Activated CD4-positive, alpha-beta memory T cell treated with anti-CD3 and anti-CD28 coated beads, Interleukin-2, amount 10 ng/mL, durations not matched to agents 7 days and 5 days (primary cell): ENCODE measurements around the gene DISP2. TPM values are rescaled to one million over a fixed set of nuclear protein-coding genes. Genes with fewer than 3 reads are reported as not detected.

Experiments
- CTCF ChIA-PET: fragments of 350-600 bp; sonication (Branson Sonifier 250); formaldehyde crosslinking; loops from one replicate; lab custom pipeline; 2021; ENCODE audit warnings: antibody characterized with exemption, inconsistent platforms; lab: Charles Lee
- POLR2A ChIA-PET: fragments of 350-600 bp; sonication (Branson Sonifier 250); formaldehyde crosslinking; loops from one replicate; lab custom pipeline; 2021; ENCODE audit warnings: antibody characterized with exemption; lab: Charles Lee
- DNase-seq: peaks from one replicate; pipeline ENCODE4 v3.0.0-alpha.2; 2020
- H3K27ac Mint-ChIP-seq: one replicate; pipeline ENCODE4 v1.8.0; 2021; ENCODE audit warnings: mild to moderate bottlenecking, mixed read lengths
- H3K27me3 Mint-ChIP-seq: one replicate; pipeline ENCODE4 v1.8.0; 2021; ENCODE audit warnings: mixed read lengths
- H3K36me3 Mint-ChIP-seq: one replicate; pipeline ENCODE4 v1.8.0; 2021; ENCODE audit warnings: low read depth, mixed read lengths
- H3K4me1 Mint-ChIP-seq: one replicate; pipeline ENCODE4 v1.8.0; 2021; ENCODE audit warnings: mixed read lengths
- H3K4me3 Mint-ChIP-seq: one replicate; pipeline ENCODE4 v1.8.0; 2021; ENCODE audit warnings: mild to moderate bottlenecking, mixed read lengths
- H3K9me3 Mint-ChIP-seq: one replicate; pipeline ENCODE4 v1.8.0; 2021; ENCODE audit warnings: mixed read lengths
- total RNA-seq, 2 experiments: library from RNA; stranded (reverse); gene quantifications; one replicate each; pipeline ENCODE4 v1.2.3, GENCODE V29; 2021

The DISP2 gene
- total RNA-seq, 2 experiments from 2014 or later = 0.03 to 0.18 TPM

DNA sequence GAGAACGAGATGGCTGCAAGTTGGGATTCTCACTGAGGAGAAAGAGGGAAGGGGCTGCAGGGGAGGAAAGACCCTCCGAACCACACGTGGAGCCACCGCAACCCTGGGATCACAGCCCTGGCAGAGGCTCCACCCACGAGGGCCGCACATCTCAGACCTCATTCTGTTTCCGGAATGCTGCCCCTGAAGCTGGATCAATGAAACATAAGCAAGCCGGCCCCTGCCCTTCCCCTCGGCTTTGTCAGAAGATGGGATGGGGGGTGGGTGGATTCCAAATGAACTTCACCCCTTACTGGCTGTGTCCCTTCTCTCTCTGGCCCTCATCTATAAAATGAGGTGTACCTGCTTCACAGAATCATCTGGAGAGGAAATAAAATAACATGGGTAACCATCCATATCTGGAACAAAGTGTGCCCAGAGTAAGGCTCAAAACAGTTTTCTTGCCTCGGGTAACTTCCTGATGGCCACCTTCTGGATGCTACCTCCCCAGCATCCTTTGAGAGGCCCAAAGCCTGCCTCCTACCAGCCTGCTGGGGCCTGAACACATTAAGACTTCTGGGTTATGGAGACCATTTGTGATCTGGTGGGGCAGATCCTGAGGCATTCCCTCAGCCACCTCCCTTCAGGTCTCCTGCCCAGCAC lies 12.7 kb upstream of the DISP2 start:
- H3K9me3 Mint-ChIP-seq = no peaks in the 10 kb centered on the region
- no peaks in the 10 kb centered on the region for H3K36me3 Mint-ChIP-seq
- no peak for DNase-seq
- ChIA-PET CTCF (interaction anchor here (0.6 to 9.7 kb wide), 17 partner anchors 9 to 321 kb away, joined by 3 to 157 read pairs (median 5); partner anchors contain the start of genes DISP2, IVD and PLCB2), POLR2A (interaction anchor here (1.1 kb wide), 1 partner anchor 11 kb away, joined by 3 read pairs; no protein-coding TSS in a partner anchor)
- no peaks in the 10 kb centered on the region for H3K27me3 Mint-ChIP-seq
- H3K4me3 Mint-ChIP-seq = no peak overlapping the region
- peaks cover 3% of the 10 kb centered on the region for H3K4me1 Mint-ChIP-seq
- no peak overlapping the region for H3K27ac Mint-ChIP-seq

- peaks cover 3% of the 10 kb centered on the region for H3K4me1 Mint-ChIP-seq
- H3K9me3 Mint-ChIP-seq = no peaks in the 10 kb centered on the region
- no peaks in the 10 kb centered on the region for H3K36me3 Mint-ChIP-seq
- ChIA-PET POLR2A (no interaction called here), CTCF (interaction anchor here (1.3 to 9.7 kb wide), 3 partner anchors 9 to 71 kb away, joined by 3 to 157 read pairs (median 16); partner anchors contain the start of gene PLCB2)
- no peak overlapping the region for H3K4me3 Mint-ChIP-seq
- H3K27me3 Mint-ChIP-seq = no peaks in the 10 kb centered on the region
- DNase-seq = no peak
- no peak overlapping the region for H3K27ac Mint-ChIP-seq
Observed at GRCh38 chr15:40345867-40346578, 12.0 kb upstream of the DISP2 start.

GRCh38 chr15:40346579-40347558 lies 11.2 kb upstream of the DISP2 start:
- ChIA-PET POLR2A (no interaction called here), CTCF (no interaction called here)
- Mint-ChIP-seq H3K27ac (no peak overlapping the region), H3K36me3 (no peaks in the 10 kb centered on the region), H3K4me3 (no peak overlapping the region), H3K27me3 (no peaks in the 10 kb centered on the region), H3K9me3 (no peaks in the 10 kb centered on the region), H3K4me1 (peaks cover 3% of the 10 kb centered on the region)
- no peak for DNase-seq

DNA sequence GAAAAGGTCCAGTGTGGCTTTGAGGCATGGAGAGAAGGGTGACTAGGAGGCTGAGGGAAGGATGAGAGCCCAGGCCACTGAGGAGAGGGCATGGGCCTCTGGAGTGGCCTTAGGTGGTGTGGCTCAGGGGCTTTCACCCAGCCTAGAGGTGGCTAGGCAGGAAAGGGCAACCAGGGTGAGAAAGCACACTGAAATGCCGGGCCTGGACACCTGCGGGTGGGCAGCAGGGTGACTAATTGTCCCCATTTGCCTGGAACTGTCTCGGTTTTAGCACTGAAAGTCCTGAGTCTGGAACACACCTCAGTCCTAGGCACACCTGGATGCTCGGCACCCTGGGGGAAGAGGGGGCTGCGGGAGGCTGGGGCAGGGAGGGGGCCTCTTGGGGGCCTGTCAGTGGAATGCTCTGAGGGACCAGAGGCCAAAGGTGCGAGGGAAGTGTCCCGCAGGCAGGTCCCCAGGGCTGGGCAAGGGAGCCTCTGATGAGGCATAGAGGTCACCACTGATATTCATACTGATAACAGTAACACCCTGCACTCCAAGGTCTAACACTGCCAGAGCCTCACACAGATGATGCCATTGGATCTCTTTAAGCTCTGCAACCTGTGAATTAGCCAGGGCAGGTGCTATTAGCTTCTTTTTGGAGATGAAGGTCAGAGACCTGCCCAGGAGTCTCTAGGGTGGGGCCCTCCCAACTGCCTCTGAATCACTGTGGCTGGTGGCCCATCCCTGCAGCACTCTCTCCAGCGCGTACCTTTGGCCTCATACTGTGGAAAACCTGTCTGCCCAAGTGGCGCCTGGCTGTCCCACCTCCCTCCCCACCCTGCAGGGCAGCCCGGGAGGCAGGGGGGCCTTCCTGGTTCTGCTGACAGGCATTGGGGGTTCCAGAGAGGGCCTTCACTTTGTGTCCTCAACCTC lies 10.2 kb upstream of the DISP2 start:
- POLR2A ChIA-PET = interaction anchor here (1.1 kb wide), 1 partner anchor 44 kb away, joined by 3 read pairs; no protein-coding TSS in a partner anchor
- CTCF ChIA-PET = interaction anchor here (0.6 kb wide), 1 partner anchor 10 kb away, joined by 4 read pairs; no protein-coding TSS in a partner anchor
- Mint-ChIP-seq H3K27me3 (no peaks in the 10 kb centered on the region), H3K4me3 (no peak overlapping the region), H3K4me1 (peaks cover 3% of the 10 kb centered on the region), H3K36me3 (no peaks in the 10 kb centered on the region), H3K27ac (no peak overlapping the region), H3K9me3 (no peaks in the 10 kb centered on the region)
- no peak for DNase-seq

- H3K9me3 Mint-ChIP-seq = no peaks in the 10 kb centered on the region
- H3K4me1 Mint-ChIP-seq = peaks cover 3% of the 10 kb centered on the region
- POLR2A ChIA-PET = interaction anchor here (1.1 kb wide), 1 partner anchor 43 kb away, joined by 3 read pairs; no protein-coding TSS in a partner anchor
- H3K27me3 Mint-ChIP-seq = no peaks in the 10 kb centered on the region
- CTCF ChIA-PET = interaction anchor here (0.6 kb wide), 1 partner anchor 11 kb away, joined by 4 read pairs; no protein-coding TSS in a partner anchor
- H3K4me3 Mint-ChIP-seq = no peak overlapping the region
- H3K27ac Mint-ChIP-seq = no peak overlapping the region
- H3K36me3 Mint-ChIP-seq = no peaks in the 10 kb centered on the region
- no peak for DNase-seq
Observed at GRCh38 chr15:40348474-40348870, 9.5 kb upstream of the DISP2 start.

- Mint-ChIP-seq H3K9me3 (no peaks in the 10 kb centered on the region), H3K4me1 (no peaks in the 10 kb centered on the region), H3K27ac (no peak overlapping the region), H3K27me3 (no peaks in the 10 kb centered on the region), H3K36me3 (no peaks in the 10 kb centered on the region), H3K4me3 (no peak overlapping the region)
- ChIA-PET CTCF (no interaction called here), POLR2A (no interaction called here)
- DNase-seq = no peak
Observed at GRCh38 chr15:40349163-40349562, 8.9 kb upstream of the DISP2 start.

DNA sequence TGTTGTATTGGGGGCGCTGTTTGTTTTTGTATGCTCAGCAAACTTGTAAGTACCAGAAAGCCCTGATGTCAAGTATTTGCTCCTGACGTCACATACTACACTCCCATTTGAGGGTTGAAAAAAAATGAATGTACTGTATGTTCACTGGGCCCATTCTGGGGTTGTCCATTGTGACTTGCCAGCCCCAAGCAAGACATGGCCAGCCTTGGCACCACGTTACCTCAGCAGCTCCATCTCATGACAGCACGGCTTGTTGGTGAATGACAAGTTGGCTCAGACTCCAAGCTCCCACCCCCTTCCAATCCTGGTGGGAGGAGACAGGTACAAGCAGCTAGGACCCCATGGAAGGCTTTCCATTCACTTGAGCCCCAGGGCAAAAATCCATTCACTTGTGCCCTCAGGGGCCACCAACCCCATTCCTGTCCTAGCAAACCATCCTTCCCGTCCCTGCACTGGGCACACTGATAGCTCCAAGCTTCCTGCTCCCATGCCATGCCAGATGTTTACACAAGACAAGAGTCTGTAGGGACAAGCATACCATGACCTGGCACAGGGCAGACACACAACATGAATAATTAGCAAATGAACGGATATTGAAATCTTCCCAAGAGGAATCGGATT lies 5.6 kb upstream of the DISP2 start:
- H3K27ac Mint-ChIP-seq = no peak overlapping the region
- ChIA-PET POLR2A (no interaction called here), CTCF (interaction anchor here (0.7 to 1.5 kb wide), 3 partner anchors 16 to 78 kb away, joined by 3 to 4 read pairs (median 3); no protein-coding TSS in a partner anchor)
- H3K36me3 Mint-ChIP-seq = no peaks in the 10 kb centered on the region
- H3K27me3 Mint-ChIP-seq = peaks cover 16% of the 10 kb centered on the region
- no peak for DNase-seq
- H3K4me3 Mint-ChIP-seq = no peak overlapping the region
- H3K4me1 Mint-ChIP-seq = no peaks in the 10 kb centered on the region
- no peaks in the 10 kb centered on the region for H3K9me3 Mint-ChIP-seq

DNA sequence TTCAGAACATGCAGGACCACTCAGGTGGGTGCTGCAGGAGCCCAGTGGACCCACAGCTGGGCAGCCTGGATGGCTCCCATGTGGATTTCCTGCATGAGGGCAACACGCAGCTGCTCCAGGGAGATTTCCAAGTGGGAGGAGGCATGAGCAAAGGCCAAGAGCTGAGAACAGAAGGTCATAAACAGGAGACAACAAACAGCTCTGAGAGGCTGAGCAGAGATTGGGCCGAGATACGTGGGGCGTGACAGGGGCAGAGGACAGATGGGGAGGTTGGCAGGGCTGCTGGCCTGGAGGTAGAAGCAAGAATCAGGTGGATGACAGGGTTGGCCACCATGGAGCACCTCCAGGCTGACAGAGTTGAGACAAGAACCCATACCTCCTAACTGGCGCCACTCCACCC lies 4.3 kb upstream of the DISP2 start:
- CTCF ChIA-PET = interaction anchor here (1.3 to 2.7 kb wide), 2 partner anchors 9 to 69 kb away, joined by 6 to 7 read pairs; no protein-coding TSS in a partner anchor
- no peak for DNase-seq
- H3K36me3 Mint-ChIP-seq = no peaks in the 10 kb centered on the region
- H3K4me1 Mint-ChIP-seq = peaks cover 5% of the 10 kb centered on the region
- POLR2A ChIA-PET = no interaction called here
- H3K9me3 Mint-ChIP-seq = no peaks in the 10 kb centered on the region
- no peak overlapping the region for H3K27ac Mint-ChIP-seq
- H3K27me3 Mint-ChIP-seq = peaks cover 16% of the 10 kb centered on the region
- no peak overlapping the region for H3K4me3 Mint-ChIP-seq

DNA sequence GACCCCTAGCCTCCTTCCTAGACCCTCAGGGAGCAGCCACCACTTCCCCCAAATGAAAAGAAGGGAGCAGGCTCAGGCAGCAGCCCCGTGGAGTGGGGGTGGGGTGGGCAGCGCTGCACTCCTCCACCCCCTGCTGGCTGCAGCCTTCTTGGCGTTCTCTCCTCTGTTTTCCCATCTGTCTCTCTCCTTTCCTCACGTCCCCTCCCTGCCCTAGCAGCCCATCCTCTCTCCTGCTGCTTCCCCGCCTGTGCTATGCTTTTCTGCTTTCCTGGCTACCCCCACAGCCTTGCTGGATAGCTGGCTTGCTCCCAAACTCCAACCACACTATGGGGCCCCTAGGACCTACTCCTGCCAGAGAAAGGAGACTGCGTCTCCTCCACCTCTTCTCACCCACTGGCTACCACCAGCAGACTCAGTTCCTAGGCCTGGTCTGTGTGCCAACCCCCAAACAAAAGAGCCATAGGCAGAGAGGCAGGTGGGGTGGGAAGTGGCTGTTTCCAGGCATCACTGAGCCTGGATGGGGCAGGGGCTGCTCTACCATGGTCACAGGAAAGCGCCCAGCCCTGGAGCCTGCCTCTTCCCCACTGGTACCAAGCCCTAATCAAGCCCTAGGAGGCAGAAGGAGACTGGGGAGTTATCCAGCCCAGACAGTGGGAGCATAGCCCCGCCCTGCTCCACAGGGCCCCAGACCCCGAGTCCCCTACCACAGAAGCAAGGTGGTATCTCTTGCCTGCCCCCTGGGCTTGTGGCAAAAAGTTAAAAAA lies 3.4 kb upstream of the DISP2 start:
- Mint-ChIP-seq H3K4me1 (peaks cover 11% of the 10 kb centered on the region), H3K27me3 (peaks cover 18% of the 10 kb centered on the region), H3K9me3 (no peaks in the 10 kb centered on the region), H3K36me3 (no peaks in the 10 kb centered on the region), H3K27ac (no peak overlapping the region), H3K4me3 (no peak overlapping the region)
- no peak for DNase-seq
- CTCF ChIA-PET = interaction anchor here (0.7 to 3.8 kb wide), 9 partner anchors 10 to 213 kb away, joined by 3 to 30 read pairs (median 7); no protein-coding TSS in a partner anchor
- POLR2A ChIA-PET = no interaction called here

DNA sequence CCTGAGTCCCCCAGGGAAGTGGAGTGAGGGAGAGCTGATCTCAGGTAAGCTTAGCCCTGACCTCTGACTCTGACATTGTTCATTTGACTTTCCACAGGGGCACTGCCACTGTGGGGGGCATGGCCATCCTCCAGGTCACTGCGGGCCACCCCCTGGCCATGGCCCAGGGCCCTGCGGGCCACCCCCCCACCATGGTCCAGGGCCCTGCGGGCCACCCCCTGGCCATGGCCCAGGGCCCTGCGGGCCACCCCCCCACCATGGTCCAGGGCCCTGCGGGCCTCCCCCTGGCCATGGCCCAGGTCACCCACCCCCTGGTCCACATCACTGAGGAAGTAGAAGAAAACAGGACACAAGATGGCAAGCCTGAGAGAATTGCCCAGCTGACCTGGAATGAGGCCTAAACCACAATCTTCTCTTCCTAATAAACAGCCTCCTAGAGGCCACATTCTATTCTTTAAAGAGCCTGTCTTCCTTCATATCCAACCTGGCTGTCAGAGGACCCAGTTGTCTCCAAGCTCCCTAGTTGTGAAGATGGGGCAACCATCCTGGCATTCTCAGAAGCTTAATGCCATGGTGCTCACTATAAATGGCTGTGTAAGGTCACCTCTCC lies 1.9 kb upstream of the DISP2 start:
- no peak overlapping the region for H3K27ac Mint-ChIP-seq
- H3K9me3 Mint-ChIP-seq = no peaks in the 10 kb centered on the region
- ChIA-PET POLR2A (interaction anchor here (1.0 to 1.3 kb wide), 3 partner anchors 10 to 27 kb away, joined by 3 to 4 read pairs (median 3); partner anchors contain the start of gene KNSTRN), CTCF (interaction anchor here (1.0 to 3.8 kb wide), 7 partner anchors 11 to 77 kb away, joined by 4 to 30 read pairs (median 8); partner anchors contain the start of gene INAFM2)
- H3K4me1 Mint-ChIP-seq = peaks cover 11% of the 10 kb centered on the region
- no peak for DNase-seq
- H3K36me3 Mint-ChIP-seq = no peaks in the 10 kb centered on the region
- H3K27me3 Mint-ChIP-seq = peaks cover 18% of the 10 kb centered on the region
- no peak overlapping the region for H3K4me3 Mint-ChIP-seq
